Endothelial cell of umbilical vein (primary cell): ENCODE data around the gene NT5M. TPM values are rescaled to one million over a fixed set of nuclear protein-coding genes. Genes with fewer than 3 reads are reported as not detected.

Experiments used
- BruUV-seq: library from RNA; stranded (reverse); fragments of 400-500 nt; replicated peaks from 2 replicates; lab custom pipeline; 2021; lab: Mats Ljungman, UMichigan
- CTCF ChIA-PET: fragments of 300-600, 350-600 bp; sonication (Branson Sonifier 250); formaldehyde crosslinking; loops from one replicate; lab custom pipeline; 2021; ENCODE audit warnings: antibody characterized with exemption, inconsistent platforms; lab: Charles Lee
- POLR2A ChIA-PET: fragments of 300-600, 350-600 bp; sonication (Branson Sonifier 250); formaldehyde crosslinking; loops from one replicate; lab custom pipeline; 2021; ENCODE audit warnings: antibody characterized with exemption, inconsistent platforms; lab: Charles Lee
- DNase-seq: peaks from one replicate; pipeline ENCODE4 v3.0.0-alpha.2; 2011; ENCODE audit warnings: low read depth, low spot score
- FAIRE-seq: peaks from 2 replicates; lab custom pipeline; 2011; peaks lifted over from hg19 to GRCh38; lab: Jason Lieb, UNC
- H2AFZ ChIP-seq: 2 replicates; pipeline ENCODE4 v1.6.0; 2012; ENCODE audit warnings: low read depth, low read length, control low read depth, inconsistent platforms
- H3K27ac ChIP-seq: 2 replicates; pipeline ENCODE4 v1.5.1; 2011; ENCODE audit warnings: low read depth, mild to moderate bottlenecking, control low read depth, low read length, moderate library complexity; ENCODE audit not compliant: insufficient read depth
- H3K27me3 ChIP-seq, 2 experiments: 2 replicates each; pipeline versions ENCODE4 v1.6.0 to v1.6.1; 2011; ENCODE audit warnings: low read length in 2 of 2, mixed read lengths in 1 of 2; ENCODE audit not compliant: control insufficient read depth in 2 of 2, insufficient read depth in 2 of 2
- H3K36me3 ChIP-seq, 2 experiments: 2 replicates in 1 of 2; 3 replicates in 1 of 2; pipeline ENCODE4 v1.5.1; 2011; ENCODE audit warnings: low read length in 2 of 2, mild to moderate bottlenecking in 1 of 2, moderate library complexity in 1 of 2; ENCODE audit not compliant: control insufficient read depth in 2 of 2, insufficient read depth in 2 of 2; ENCODE audit errors: extremely low read depth in 1 of 2
- H3K4me1 ChIP-seq: 3 replicates; pipeline ENCODE4 v1.5.1; 2011; ENCODE audit warnings: mild to moderate bottlenecking, low read length; ENCODE audit not compliant: control insufficient read depth, insufficient read depth; ENCODE audit errors: extremely low read depth
- H3K4me2 ChIP-seq: 2 replicates; pipeline ENCODE4 v1.6.1; 2011; ENCODE audit warnings: low read length, control low read depth, mixed read lengths; ENCODE audit not compliant: insufficient read depth
- H3K4me3 ChIP-seq, 3 experiments: fragments of 200-600 bp in 1 of 3; sonication (generic), shearing (Covaris generic) in 1 of 3; replicated peaks in 1 of 3; 2 replicates each; pipeline ENCODE4 v1.5.1; 2011 to 2016; ENCODE audit warnings: control low read depth in 3 of 3, low read length in 3 of 3, mild to moderate bottlenecking in 2 of 3, inconsistent platforms in 1 of 3, low read depth in 1 of 3, moderate library complexity in 1 of 3; ENCODE audit not compliant: insufficient read depth in 1 of 3
- H3K79me2 ChIP-seq: 2 replicates; pipeline ENCODE4 v1.6.0; 2012; ENCODE audit warnings: low read length, inconsistent platforms; ENCODE audit not compliant: control insufficient read depth, insufficient read depth
- H3K9ac ChIP-seq: replicated peaks from 2 replicates; pipeline ENCODE3; 2011; ENCODE audit warnings: low read length, control low read depth; ENCODE audit not compliant: insufficient read depth; ENCODE audit errors: extremely low read depth
- H3K9me1 ChIP-seq: replicated peaks from 3 replicates; pipeline ENCODE4 v1.6.0; 2011; ENCODE audit warnings: mild to moderate bottlenecking, low read length; ENCODE audit not compliant: control insufficient read depth, insufficient read depth; ENCODE audit errors: extremely low read depth
- H3K9me3 ChIP-seq: replicated peaks from 2 replicates; pipeline ENCODE4 v1.5.1; 2012; ENCODE audit warnings: low read length, inconsistent platforms; ENCODE audit not compliant: control insufficient read depth, insufficient read depth
- H4K20me1 ChIP-seq: replicated peaks from 2 replicates; pipeline ENCODE3; 2011; ENCODE audit warnings: mild to moderate bottlenecking, low read length; ENCODE audit not compliant: control insufficient read depth, insufficient read depth; ENCODE audit errors: extremely low read depth
- EZH2 ChIP-seq: IDR thresholded peaks from 2 replicates; pipeline ENCODE4 v1.6.1; 2012; ENCODE audit warnings: borderline replicate concordance, low read depth, mild to moderate bottlenecking, moderate library complexity, low read length, inconsistent platforms; ENCODE audit not compliant: severe bottlenecking
- FOS ChIP-seq: IDR thresholded peaks from 2 replicates; pipeline ENCODE4 v1.6.1; 2011; ENCODE audit warnings: mild to moderate bottlenecking, low read length, moderate library complexity, borderline replicate concordance; ENCODE audit not compliant: insufficient read depth
- GATA2 ChIP-seq: IDR thresholded peaks from 2 replicates; pipeline ENCODE4 v1.7.0; 2011; ENCODE audit warnings: low read depth, mild to moderate bottlenecking, moderate library complexity, mixed read lengths, low read length; ENCODE audit not compliant: insufficient read length, insufficient read depth
- JUN ChIP-seq: IDR thresholded peaks from 2 replicates; pipeline ENCODE4 v1.6.1; 2011; ENCODE audit warnings: borderline replicate concordance, low read depth; ENCODE audit not compliant: insufficient read length, insufficient read depth
- MYC ChIP-seq: IDR thresholded peaks from one replicate; pipeline ENCODE4 v1.6.1; 2011; ENCODE audit warnings: mild to moderate bottlenecking, low read depth, low read length
- POLR2A ChIP-seq: IDR thresholded peaks from 2 replicates; pipeline ENCODE4 v1.6.1; 2012; ENCODE audit warnings: low read depth, mild to moderate bottlenecking, control low read depth, low read length
- POLR2AphosphoS5 ChIP-seq: IDR thresholded peaks from 2 replicates; pipeline ENCODE4 v1.6.1; 2012; ENCODE audit warnings: low read depth, mild to moderate bottlenecking, control low read depth, low read length, moderate library complexity; ENCODE audit not compliant: insufficient read depth
- dilution Hi-C: fragments of 300-500 bp; cut with MboI; formaldehyde crosslinking; loops from one replicate; pipeline ENCODE4 v1.15.0; 2019; ENCODE audit warnings: low sequenced_read_pairs; ENCODE audit not compliant: extremely low pct_ligation_motif_present
- intact Hi-C: fragments of 100-400 bp; cut with micrococcal nuclease; formaldehyde crosslinking; loops from one replicate; pipeline ENCODE4 v1.10.0; 2022
- polyA plus RNA-seq, 4 experiments: library from polyadenylated mRNA; depleted of rRNA in 3 of 4; stranded (reverse) in 3 of 4; unstranded in 1 of 4; fragments of >200 nt; gene quantifications; 2 replicates each; pipeline versions ENCODE4 v1.2.1 to v1.2.3, GENCODE V29; 2011 to 2012; ENCODE audit warnings: missing spikeins in 1 of 4
- total RNA-seq: library from RNA; stranded (reverse); gene quantifications from 2 replicates; pipeline ENCODE4 v1.2.3, GENCODE V29; 2021
- TF ChIP-seq, protein P1 (sequence below): IDR thresholded peaks from 2 replicates; pipeline ENCODE4 v1.6.1; 2011; ENCODE audit not compliant: insufficient read depth, insufficient read length
- TF ChIP-seq, protein P2 (sequence below), 2 donors: IDR thresholded peaks; 1 replicate in 1 of 2; 2 replicates in 1 of 2; pipeline ENCODE4 v1.5.1; 2011; ENCODE audit warnings: low read length in 2 of 2, mild to moderate bottlenecking in 2 of 2, moderate library complexity in 2 of 2, control low read depth in 1 of 2, inconsistent platforms in 1 of 2, low read depth in 1 of 2; ENCODE audit not compliant: insufficient read depth in 1 of 2; ENCODE audit errors: extremely low read depth in 1 of 2

The NT5M gene
- total and polyA plus RNA-seq, 2 donors (not counting 3 experiments of a cell fraction or from before 2014, with no cell fraction given): 0.91 to 3.0 TPM

DNA sequence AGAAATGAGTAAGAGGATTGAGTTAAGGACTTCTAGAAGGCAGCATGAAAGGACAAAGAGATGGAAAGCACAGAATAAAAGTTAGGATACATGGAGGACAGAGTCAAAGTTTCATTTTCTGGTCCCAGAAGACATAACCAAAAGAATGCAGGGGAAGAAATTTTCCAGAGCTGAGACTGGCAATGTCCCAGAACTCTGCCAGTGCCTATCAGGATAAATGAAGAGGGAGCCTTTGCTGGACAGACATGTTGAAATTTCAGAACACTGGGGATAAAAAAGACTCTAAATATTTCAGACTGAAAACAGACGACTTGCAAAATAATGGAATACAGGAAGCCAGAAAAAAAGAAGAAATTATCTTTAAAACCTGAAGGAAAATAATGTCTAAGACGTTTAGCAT is 55.7 kb downstream of the NT5M start:
- no peak overlapping the region for H3K4me3 ChIP-seq
- intact Hi-C loops: loop anchor here (5.0 kb wide), 1 partner anchor 303 kb away; no protein-coding TSS in a partner anchor
- H3K9me3 ChIP-seq: no peaks in the 10 kb centered on the region
- H3K4me2 ChIP-seq: no peak overlapping the region
- H3K9ac ChIP-seq: no peak overlapping the region
- no peaks in the 10 kb centered on the region for H3K27me3 ChIP-seq
- H3K79me2 ChIP-seq: no peaks in the 10 kb centered on the region
- ChIA-PET CTCF (interaction anchor here (1.4 to 2.8 kb wide), 4 partner anchors 87 to 283 kb away, joined by 4 to 12 read pairs (median 7); partner anchors contain the start of gene RASD1), POLR2A (no interaction called here)
- dilution Hi-C loops: no loop called here
- no peaks in the 10 kb centered on the region for H4K20me1 ChIP-seq
- BruUV-seq: no TSS peak
- TF ChIP-seq JUN: no peak
- TF ChIP-seq, protein P1, sequence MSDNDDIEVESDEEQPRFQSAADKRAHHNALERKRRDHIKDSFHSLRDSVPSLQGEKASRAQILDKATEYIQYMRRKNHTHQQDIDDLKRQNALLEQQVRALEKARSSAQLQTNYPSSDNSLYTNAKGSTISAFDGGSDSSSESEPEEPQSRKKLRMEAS: no peak
- no peak for TF ChIP-seq GATA2
- TF ChIP-seq MYC: no peak
- no peak for TF ChIP-seq EZH2
- TF ChIP-seq POLR2A: no peak
- H3K36me3 ChIP-seq: no peaks in the 10 kb centered on the region
- DNase-seq (no peak), FAIRE-seq (no peak)
- H3K9me1 ChIP-seq: no peaks in the 10 kb centered on the region
- no peak overlapping the region for H2AFZ ChIP-seq
- H3K4me1 ChIP-seq: no peaks in the 10 kb centered on the region
- no peak overlapping the region for H3K27ac ChIP-seq

DNA sequence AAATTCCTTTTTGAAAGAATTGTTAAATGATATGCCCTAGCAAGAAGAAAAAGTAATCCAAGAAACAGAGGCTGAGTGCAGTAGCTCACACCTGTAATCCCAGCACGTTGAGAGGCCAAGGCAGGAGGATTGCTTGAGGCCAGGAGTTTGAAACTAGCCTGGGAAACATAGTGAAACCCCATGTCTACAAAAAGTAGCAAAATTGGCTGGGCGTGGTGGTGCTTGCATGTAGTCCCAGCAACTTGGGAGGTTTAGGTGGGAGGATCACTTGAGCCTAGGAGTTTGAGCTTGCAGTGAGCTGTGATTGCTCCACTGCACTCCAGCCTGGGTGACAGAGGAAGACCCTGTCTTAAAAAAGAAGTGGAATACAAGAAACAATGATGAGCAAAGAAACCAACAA is 56.1 kb downstream of the NT5M start:
- no peak overlapping the region for H3K9ac ChIP-seq
- H3K4me1 ChIP-seq: no peaks in the 10 kb centered on the region
- no peak for DNase-seq
- TF ChIP-seq, protein P2, sequence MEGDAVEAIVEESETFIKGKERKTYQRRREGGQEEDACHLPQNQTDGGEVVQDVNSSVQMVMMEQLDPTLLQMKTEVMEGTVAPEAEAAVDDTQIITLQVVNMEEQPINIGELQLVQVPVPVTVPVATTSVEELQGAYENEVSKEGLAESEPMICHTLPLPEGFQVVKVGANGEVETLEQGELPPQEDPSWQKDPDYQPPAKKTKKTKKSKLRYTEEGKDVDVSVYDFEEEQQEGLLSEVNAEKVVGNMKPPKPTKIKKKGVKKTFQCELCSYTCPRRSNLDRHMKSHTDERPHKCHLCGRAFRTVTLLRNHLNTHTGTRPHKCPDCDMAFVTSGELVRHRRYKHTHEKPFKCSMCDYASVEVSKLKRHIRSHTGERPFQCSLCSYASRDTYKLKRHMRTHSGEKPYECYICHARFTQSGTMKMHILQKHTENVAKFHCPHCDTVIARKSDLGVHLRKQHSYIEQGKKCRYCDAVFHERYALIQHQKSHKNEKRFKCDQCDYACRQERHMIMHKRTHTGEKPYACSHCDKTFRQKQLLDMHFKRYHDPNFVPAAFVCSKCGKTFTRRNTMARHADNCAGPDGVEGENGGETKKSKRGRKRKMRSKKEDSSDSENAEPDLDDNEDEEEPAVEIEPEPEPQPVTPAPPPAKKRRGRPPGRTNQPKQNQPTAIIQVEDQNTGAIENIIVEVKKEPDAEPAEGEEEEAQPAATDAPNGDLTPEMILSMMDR (IDR thresholded peaks at IDR 0.05; ENCODE audit: extremely low read depth in 1 of 2, insufficient read depth in 1 of 2, low read depth in 1 of 2, low read length in 2 of 2): no peak
- TF ChIP-seq, protein P1: no peak
- TF ChIP-seq POLR2A (no peak), POLR2AphosphoS5 (no peak), JUN (no peak), FOS (no peak), EZH2 (no peak), MYC (no peak), GATA2 (no peak)
- intact Hi-C loops: loop anchor here (5.0 kb wide), 1 partner anchor 303 kb away; no protein-coding TSS in a partner anchor
- H3K4me2 ChIP-seq: no peak overlapping the region
- no peaks in the 10 kb centered on the region for H3K36me3 ChIP-seq
- POLR2A ChIA-PET: no interaction called here
- no peaks in the 10 kb centered on the region for H4K20me1 ChIP-seq
- H3K9me3 ChIP-seq: no peaks in the 10 kb centered on the region
- no peaks in the 10 kb centered on the region for H3K27me3 ChIP-seq
- H3K27ac ChIP-seq: no peak overlapping the region
- no peak for FAIRE-seq
- no peak overlapping the region for H3K4me3 ChIP-seq
- dilution Hi-C loops: no loop called here
- no peaks in the 10 kb centered on the region for H3K79me2 ChIP-seq
- CTCF ChIA-PET: interaction anchor here (1.4 to 2.8 kb wide), 4 partner anchors 87 to 283 kb away, joined by 4 to 12 read pairs (median 7); partner anchors contain the start of gene RASD1
- no peaks in the 10 kb centered on the region for H3K9me1 ChIP-seq
- H2AFZ ChIP-seq: no peak overlapping the region
- no TSS peak for BruUV-seq
